GM21390 (cell line): ENCODE measurements around the gene SBF2.
"Not testable (repeated sequence)": the region's sequence is repeated elsewhere in the genome, so short reads cannot be mapped to it uniquely, and the experiment has no call there.

Source experiments
- ATAC-seq: cut with Tn5 transposase; IDR thresholded peaks from one replicate; pipeline ENCODE4 v1.9.1; 2021; ENCODE audit not compliant: unreplicated experiment

SBF2 gene

GRCh38 chr11:9962722-9963121 is 331.3 kb downstream of the SBF2 start:
- peak; percentile 97 for ATAC-seq

- ATAC-seq, result no peak
Measured at GRCh38 chr11:9957072-9957471, 336.9 kb downstream of the SBF2 start.

GRCh38 chr11:9956483-9956882 is 337.5 kb downstream of the SBF2 start:
- ATAC-seq, result no peak

GRCh38 chr11:9955391-9955790 is 338.6 kb downstream of the SBF2 start:
- no peak for ATAC-seq

- no peak for ATAC-seq
Measured at GRCh38 chr11:9953994-9954626, 339.9 kb downstream of the SBF2 start.

- ATAC-seq, result no peak
Measured at GRCh38 chr11:9952511-9953196, 341.4 kb downstream of the SBF2 start.

GRCh38 chr11:9951807-9952206 is 342.2 kb downstream of the SBF2 start:
- ATAC-seq, result no peak

GRCh38 chr11:9950462-9950861 is 343.6 kb downstream of the SBF2 start:
- ATAC-seq, result no peak

- peak; percentile 72 for ATAC-seq
Measured at GRCh38 chr11:9947231-9947864, 346.7 kb downstream of the SBF2 start.

- ATAC-seq, result not testable (repeated sequence)
Measured at GRCh38 chr11:9945680-9946079, 348.3 kb downstream of the SBF2 start.

GRCh38 chr11:9943386-9944110 is 350.5 kb downstream of the SBF2 start:
- no peak for ATAC-seq

- ATAC-seq, result no peak
Measured at GRCh38 chr11:9941991-9942390, 352.0 kb downstream of the SBF2 start.

- ATAC-seq, result not testable (repeated sequence)
Measured at GRCh38 chr11:9939150-9939549, 354.9 kb downstream of the SBF2 start.

- ATAC-seq, result no peak
Measured at GRCh38 chr11:9936754-9937153, 357.3 kb downstream of the SBF2 start.

GRCh38 chr11:9932843-9933242 is 361.2 kb downstream of the SBF2 start:
- not testable (repeated sequence) for ATAC-seq

GRCh38 chr11:9930562-9931331 is 363.3 kb downstream of the SBF2 start:
- not testable (repeated sequence) for ATAC-seq

- no peak for ATAC-seq
Measured at GRCh38 chr11:9927670-9928069, 366.3 kb downstream of the SBF2 start.

GRCh38 chr11:9923280-9923679 is 370.7 kb downstream of the SBF2 start:
- no peak for ATAC-seq

- ATAC-seq, result no peak
Measured at GRCh38 chr11:9922806-9923205, 371.2 kb downstream of the SBF2 start.

GRCh38 chr11:9916480-9916879 is 377.5 kb downstream of the SBF2 start:
- ATAC-seq, result no peak

GRCh38 chr11:9914064-9914463 is 380.0 kb downstream of the SBF2 start:
- ATAC-seq, result no peak
